Measurements from ENCODE around the gene MACROH2A1.
"Not testable (repeated sequence)": the region's sequence is repeated elsewhere in the genome, so short reads cannot be mapped to it uniquely, and the experiment has no call there.

Gene MACROH2A1

GRCh38 chr5:135376961-135377624, 21.9 kb downstream of the MACROH2A1 start:
- DNase-seq (ENCODE audit: low spot score): no peak

GRCh38 chr5:135375040-135375793, 23.8 kb downstream of the MACROH2A1 start:
- no peak for DNase-seq (ENCODE audit: low spot score)

- no peak for DNase-seq (ENCODE audit: low spot score)
Measured at GRCh38 chr5:135373736-135374515, 25.1 kb downstream of the MACROH2A1 start.

DNA sequence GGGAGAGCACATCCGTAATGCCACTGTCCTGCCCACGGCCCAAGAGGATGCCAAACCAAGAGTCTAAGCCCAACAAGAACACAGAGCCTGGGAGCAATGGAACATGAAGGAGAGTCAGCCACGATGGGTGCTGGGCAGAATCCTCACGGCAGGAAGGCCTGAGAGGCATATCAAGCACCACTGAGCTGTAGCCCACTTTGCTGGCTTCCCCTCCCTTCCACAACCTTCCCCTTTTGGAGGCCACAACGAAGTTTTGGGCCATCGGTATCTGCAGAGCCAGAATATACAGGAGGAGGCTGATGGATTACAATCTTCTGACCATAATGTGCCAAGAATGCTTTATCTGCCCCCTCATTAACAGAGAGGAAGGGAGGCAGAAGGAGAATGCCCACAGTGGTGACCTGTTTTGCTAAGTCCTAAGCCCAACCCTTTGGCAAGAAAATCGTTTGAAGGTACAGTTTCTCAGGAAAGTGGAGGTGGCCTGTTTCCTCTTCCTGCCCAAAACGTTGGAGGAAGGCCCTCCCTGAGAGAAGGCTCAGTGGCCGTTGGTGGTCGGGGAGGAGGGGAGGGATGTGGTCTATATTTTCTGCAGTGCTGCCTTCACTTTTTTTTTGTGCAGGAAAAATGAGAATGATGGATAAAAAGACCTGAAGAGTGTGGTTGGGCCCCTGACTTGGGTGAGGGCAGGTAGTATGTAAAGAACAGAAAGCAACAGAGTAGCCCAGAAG, 26.2 kb downstream of the MACROH2A1 start:
- DNase-seq (ENCODE audit: low spot score): no peak

GRCh38 chr5:135371622-135372232, 27.3 kb downstream of the MACROH2A1 start:
- no peak for DNase-seq (ENCODE audit: low spot score)

- DNase-seq (ENCODE audit: low spot score): no peak
Measured at GRCh38 chr5:135369952-135370351, 29.1 kb downstream of the MACROH2A1 start.

- no peak for DNase-seq (ENCODE audit: low spot score)
Measured at GRCh38 chr5:135367554-135367953, 31.5 kb downstream of the MACROH2A1 start.

- no peak for DNase-seq (ENCODE audit: low spot score)
Measured at GRCh38 chr5:135367076-135367475, 32.0 kb downstream of the MACROH2A1 start.

DNA sequence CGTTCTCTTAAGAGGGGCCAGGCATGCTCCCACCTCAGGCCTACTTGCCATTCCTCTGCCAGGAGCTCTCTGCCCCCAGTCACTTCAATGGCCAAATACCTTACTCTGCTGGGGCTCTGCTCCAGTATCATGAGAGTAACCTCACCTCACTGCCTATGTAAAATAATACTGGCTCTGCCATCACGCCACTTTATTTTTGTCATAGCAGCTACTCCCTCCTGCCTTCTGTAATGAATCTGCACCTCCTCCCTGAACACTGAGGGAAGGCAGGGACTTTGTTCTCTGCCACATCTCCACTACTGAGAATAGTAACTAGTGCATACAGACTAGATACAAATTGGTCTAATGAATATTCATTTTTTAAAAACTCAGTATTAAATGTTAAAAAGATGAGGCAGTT, 33.8 kb downstream of the MACROH2A1 start:
- no peak for DNase-seq (ENCODE audit: low spot score)

- DNase-seq (ENCODE audit: low spot score): no peak
Measured at GRCh38 chr5:135364421-135365262, 34.4 kb downstream of the MACROH2A1 start.

DNA sequence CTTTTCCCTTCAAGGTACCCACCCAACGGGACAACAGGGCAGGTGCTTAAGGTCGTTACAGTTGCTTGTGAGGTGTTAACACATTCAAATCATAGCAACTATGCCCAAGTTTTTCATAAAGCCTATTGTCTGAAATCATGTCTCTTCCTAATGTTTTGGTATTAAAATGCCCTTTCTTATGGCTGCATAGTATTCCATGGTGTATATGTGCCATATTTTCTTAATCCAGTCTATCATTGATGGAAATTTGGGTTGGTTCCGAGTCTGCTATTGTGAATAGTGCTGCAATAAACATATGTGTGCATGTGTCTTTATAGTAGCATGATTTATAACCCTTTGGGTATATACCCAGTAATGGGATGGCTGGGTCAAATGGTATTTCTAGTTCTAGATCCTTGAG, 35.7 kb downstream of the MACROH2A1 start:
- DNase-seq (ENCODE audit: low spot score): not testable (repeated sequence)

DNA sequence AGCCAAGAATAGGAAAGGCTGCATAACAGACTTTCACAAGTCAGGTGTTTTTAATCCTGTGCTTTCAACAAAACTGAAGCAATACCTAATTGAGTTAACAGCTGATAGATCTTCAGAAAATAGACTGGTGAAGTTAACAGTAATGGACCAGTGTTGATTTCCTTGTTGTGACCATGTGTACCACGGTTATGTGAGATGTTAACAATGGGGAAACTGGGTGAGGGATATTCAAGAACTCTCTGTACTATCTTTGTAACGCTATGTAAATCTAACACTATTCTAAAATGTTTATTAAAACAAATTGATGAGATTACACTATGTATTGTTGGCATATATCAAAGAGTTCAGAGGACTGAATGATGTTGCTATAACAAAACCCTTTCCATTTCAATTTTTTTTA, 36.9 kb downstream of the MACROH2A1 start:
- DNase-seq (ENCODE audit: low spot score): no peak

DNA sequence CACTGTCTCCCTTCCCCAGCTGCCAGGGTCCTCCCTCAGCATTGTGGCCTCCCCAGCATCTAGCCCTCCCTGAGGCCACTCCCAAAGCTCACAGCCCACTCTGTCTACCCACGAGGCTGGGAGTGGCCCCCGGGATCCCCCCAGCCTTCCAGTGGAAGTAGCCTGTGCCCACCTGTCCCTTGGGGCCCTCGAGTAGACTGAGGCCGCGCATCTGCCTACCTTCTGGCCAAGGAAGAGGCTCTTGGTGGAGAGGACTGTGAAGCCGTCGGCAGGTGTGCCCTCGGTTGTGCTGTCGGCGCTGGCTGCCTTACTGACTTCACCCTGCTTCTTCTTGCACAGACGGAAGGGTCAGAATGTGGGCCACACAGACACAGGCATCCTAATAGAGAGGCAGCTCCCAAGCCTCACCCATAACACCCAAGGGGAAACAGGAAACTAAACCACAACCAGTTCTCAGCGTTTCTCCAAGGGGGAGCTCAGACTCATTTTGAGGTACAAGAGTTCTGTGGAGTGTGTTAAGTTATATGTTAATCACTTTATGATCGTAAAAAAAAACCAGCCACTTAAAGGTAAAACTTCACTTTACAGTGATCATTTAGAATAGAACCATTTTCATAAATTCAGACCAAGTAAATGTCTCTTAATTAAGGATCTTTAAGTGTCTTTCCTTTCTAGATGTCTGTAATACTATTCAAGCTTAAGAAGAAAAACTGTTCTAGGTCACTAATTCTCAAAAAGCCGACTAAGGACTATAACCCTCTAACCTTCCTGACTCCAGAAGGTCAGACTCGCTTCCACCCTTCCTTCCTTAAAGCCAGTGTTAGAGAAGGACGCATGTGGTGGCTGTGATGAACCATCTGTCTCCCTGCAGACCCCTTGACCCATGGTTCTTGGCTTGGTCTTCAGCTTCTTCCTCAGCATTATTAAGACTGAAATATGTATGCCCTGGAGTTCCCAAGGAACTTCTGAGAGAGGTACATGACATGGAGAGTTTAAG, 38.5 kb downstream of the MACROH2A1 start:
- no peak for DNase-seq (ENCODE audit: low spot score)

GRCh38 chr5:135359374-135360165, 39.5 kb downstream of the MACROH2A1 start:
- no peak for DNase-seq (ENCODE audit: low spot score)

DNA sequence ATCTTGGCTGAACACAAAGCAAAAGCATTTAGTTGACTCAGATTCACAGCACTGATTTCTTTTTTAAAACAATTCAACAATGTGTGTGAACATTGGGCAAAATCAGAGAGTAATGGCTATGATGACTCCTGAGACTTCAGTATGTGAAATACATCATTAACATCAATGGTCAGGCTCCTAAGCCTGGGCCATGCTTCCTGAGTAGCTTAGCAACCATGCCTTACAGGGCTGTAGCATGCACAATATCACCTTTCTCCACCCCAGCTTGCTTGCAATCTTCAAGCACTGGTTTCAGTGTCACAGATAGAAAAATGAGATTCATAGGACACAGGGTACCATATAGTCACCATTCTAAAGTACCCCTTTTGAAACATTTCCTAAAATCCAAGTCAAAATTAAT, 41.3 kb downstream of the MACROH2A1 start:
- DNase-seq (ENCODE audit: low spot score): no peak

DNA sequence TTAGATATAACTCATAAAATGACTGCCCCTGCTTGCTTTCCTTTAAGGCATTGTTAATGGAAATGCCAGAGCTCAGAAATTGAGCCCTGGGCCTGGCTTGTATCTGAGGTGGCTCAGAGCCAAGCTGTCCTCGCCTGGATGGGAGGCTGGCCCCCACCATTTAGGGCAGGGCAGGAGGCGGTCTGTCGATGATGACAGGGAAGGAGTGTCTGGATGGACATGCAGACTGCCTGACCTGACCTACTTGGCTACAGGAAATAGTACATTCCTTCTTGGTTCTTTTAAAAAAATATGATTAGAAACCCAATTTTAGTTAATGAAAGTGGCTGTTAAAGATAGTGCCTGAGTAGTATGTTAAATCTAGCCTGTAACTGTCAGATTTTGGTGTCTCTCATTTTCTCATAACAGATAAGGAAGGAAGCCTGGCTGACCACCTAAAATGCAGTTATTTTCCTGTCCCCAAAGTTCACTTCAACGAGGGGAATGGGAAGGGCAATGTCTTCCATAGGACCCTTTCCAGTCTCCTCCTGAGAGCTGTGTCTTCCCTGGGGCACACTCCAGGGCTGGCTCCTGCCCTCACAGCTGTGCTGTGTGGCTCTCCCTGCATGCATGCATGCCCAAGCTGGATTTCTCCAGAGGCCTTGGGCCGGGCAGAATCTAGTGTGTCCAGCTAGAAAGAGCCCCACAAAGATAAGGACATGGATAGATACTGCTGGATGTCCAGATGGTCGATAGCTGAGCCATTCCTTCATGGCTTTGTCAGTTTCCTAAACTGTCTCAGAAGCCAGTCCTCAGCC, 42.3 kb downstream of the MACROH2A1 start:
- DNase-seq (ENCODE audit: low spot score): no peak

GRCh38 chr5:135355169-135355568, 43.9 kb downstream of the MACROH2A1 start:
- no peak for DNase-seq (ENCODE audit: low spot score)

Data from kidney capillary endothelial cell (primary cell).